Mucosa of stomach (tissue), 1 donor: ENCODE results near the gene NUMBL.
"Not testable (repeated sequence)": the region's sequence is repeated elsewhere in the genome, so short reads cannot be mapped to it uniquely, and the experiment has no call there.

Experiments
- H3K27me3 ChIP-seq: one replicate; pipeline ENCODE4 v1.7.0; 2013; ENCODE audit warnings: mild to moderate bottlenecking, low read length; ENCODE audit not compliant: control insufficient read depth, insufficient read depth
- H3K36me3 ChIP-seq: one replicate; pipeline ENCODE4 v1.7.0; 2013; ENCODE audit warnings: low read length; ENCODE audit not compliant: control insufficient read depth, insufficient read depth
- H3K4me1 ChIP-seq: one replicate; pipeline ENCODE4 v1.7.0; 2013; ENCODE audit warnings: mild to moderate bottlenecking, low read length; ENCODE audit not compliant: control insufficient read depth, insufficient read depth
- H3K4me3 ChIP-seq: one replicate; pipeline ENCODE4 v1.7.0; 2013; ENCODE audit warnings: low read length
- H3K9ac ChIP-seq: one replicate; pipeline ENCODE4 v1.7.0; 2013; ENCODE audit warnings: mild to moderate bottlenecking, low read length, moderate library complexity
- H3K9me3 ChIP-seq: one replicate; pipeline ENCODE4 v1.7.0; 2013; ENCODE audit warnings: mild to moderate bottlenecking, low read length, moderate library complexity; ENCODE audit not compliant: control insufficient read depth
- donor health status: Pancreatic carcinoma.

Gene NUMBL

DNA sequence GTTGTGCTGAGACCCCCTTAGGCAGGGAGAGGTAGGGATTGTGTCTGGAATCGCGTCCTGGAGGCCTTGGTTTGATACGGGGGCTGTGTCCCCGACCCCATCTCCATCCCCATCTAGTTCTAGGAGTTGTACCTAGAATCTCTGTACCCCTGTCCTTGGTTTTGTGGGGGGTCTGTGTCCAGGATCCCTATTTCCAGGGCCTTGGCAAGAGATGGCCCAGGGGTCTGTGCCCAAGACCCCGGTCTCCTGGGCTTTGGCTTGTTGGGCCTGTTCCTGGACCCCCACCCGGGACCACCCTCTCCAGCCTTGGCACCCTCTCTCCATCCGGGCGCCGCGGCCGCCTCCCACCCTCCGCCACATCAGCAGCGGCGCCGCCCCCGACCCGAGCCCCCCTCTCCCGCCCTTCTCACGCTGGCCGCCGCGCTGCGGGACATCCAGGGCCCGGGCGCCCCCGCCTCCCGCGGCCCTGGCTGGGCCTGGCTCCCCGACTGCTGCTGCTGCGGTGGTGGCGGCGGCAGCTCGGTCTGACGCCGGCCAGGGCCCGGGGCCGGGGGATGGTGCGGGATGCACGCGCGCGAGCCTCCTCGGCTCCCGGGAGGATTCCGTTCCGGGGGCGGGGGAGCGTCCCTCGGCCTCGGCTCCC, at the start of gene NUMBL:
Gene NUMBL (minus strand): TSS at position 602 of the 643 bp plus-strand sequence. CDS start 168 bp downstream, at position 434.
- peak within 1 kb of the TSS; percentile 53 for H3K9ac ChIP-seq
- peaks cover 31% of the 10 kb centered on the region for H3K4me1 ChIP-seq
- no peaks in the 10 kb centered on the region for H3K9me3 ChIP-seq
- H3K27me3 ChIP-seq: no peaks in the 10 kb centered on the region
- peak within 1 kb of the TSS; percentile 52 for H3K4me3 ChIP-seq
- no peaks in the 10 kb centered on the region for H3K36me3 ChIP-seq

- peaks cover 14% of the 10 kb centered on the region for H3K36me3 ChIP-seq
These were observed 48.8 kb upstream of the NUMBL start for GRCh38 chr19:40739030-40739839.

DNA sequence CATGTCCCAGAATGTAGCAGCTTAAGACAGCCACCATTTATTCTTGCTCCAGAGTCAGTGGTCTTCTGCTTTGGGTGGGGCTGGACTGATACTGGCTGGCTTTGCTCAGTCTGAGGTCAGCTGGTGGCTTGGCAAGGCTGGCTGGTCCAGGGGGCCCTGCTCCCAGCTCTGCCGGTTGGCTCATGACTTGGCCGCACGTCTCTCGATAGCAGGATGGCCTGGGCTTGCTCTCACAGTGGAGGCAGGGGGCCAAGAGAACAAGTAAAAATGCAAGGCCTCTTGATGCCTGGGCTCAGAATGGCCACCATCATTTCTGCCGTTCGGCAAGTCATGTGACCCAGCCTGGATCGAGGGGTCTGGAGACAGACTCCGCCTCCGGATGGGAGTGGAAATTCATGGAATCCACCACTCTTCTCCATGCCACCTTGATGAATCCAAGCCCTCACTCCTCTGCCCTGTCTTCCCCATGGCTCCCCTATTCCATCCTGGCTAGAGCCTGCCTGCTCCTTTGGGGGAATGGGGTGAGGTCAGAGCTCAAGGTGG, 46.7 kb upstream of the NUMBL start:
- Histone ChIP-seq H3K9ac (no peak overlapping the region), H3K4me3 (no peak overlapping the region)

More at GRCh38 chr19:40739030-40739839, 48.8 kb upstream of the NUMBL start:
- no peaks in the 10 kb centered on the region for H3K9me3 ChIP-seq
- H3K4me3 ChIP-seq: no peak overlapping the region
- peaks cover 16% of the 10 kb centered on the region for H3K4me1 ChIP-seq
- no peak overlapping the region for H3K9ac ChIP-seq
- no peaks in the 10 kb centered on the region for H3K27me3 ChIP-seq

DNA sequence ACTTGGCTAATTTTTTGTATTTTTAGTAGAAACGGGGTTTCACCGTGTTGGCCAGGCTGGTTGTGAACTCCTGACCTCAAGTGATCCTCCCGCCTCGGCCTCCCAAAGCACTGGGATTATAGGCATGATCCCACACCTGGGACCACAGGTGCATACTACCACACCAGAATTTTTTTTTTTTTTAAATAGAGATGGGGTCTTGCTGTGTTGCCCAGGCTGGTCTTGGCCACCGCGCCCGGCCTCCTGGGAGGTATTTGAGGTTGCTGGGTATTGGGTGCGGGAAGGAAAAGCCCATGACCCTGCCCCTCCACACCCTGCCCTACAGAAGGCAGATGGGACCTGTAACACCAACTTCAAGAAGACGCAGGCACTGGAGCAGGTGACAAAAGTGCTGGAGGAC, 46.2 kb upstream of the NUMBL start:
- H3K27me3 ChIP-seq: no peaks in the 10 kb centered on the region
- peaks cover 16% of the 10 kb centered on the region for H3K4me1 ChIP-seq
- peaks cover 14% of the 10 kb centered on the region for H3K36me3 ChIP-seq
- H3K9me3 ChIP-seq: no peaks in the 10 kb centered on the region
- H3K4me3 ChIP-seq: no peak overlapping the region
- no peak overlapping the region for H3K9ac ChIP-seq

More for the DNA sequence above, 46.7 kb upstream of the NUMBL start:
- H3K9me3 ChIP-seq: no peaks in the 10 kb centered on the region
- H3K4me1 ChIP-seq: peaks cover 16% of the 10 kb centered on the region
- peaks cover 14% of the 10 kb centered on the region for H3K36me3 ChIP-seq
- H3K27me3 ChIP-seq: no peaks in the 10 kb centered on the region

DNA sequence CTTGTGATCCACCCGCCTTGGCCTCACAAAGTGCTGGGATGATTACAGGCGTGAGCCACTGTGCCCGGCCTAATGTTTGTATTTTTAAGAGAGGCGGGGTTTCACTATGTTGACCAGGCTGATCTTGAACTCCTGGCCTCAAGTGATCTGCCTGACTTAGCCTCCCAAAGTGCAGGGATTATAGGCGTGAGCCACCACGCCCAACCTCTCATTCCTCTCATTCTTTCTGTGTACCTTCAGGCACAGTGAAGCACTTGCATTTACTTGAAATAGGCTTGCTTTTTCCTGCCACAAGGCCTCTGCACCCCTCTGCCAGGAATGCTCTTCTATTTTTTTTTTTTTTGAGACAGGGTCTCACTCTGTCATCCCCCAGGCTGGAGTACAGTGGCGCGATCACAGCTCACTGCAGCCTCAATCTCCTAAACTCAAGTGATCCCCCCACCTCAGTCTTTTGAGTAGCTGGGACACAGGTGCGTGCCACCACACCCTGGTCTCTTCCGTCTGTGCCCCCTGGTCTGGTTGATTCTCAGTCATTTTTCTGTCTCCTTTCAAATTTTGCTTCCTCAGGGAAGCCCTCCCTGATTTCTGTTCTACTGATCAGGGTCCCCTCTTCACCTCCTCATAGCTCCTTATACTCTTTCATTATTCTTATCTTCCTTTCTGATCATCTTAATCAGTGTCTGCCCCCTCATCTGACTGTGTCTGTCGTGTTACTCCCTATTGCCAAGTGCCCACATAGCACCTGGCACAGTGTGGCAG, 44.7 kb upstream of the NUMBL start:
- H3K4me3 ChIP-seq: no peak overlapping the region
- no peak overlapping the region for H3K9ac ChIP-seq
- H3K4me1 ChIP-seq: peaks cover 16% of the 10 kb centered on the region
- no peaks in the 10 kb centered on the region for H3K27me3 ChIP-seq
- no peaks in the 10 kb centered on the region for H3K9me3 ChIP-seq
- peaks cover 19% of the 10 kb centered on the region for H3K36me3 ChIP-seq

DNA sequence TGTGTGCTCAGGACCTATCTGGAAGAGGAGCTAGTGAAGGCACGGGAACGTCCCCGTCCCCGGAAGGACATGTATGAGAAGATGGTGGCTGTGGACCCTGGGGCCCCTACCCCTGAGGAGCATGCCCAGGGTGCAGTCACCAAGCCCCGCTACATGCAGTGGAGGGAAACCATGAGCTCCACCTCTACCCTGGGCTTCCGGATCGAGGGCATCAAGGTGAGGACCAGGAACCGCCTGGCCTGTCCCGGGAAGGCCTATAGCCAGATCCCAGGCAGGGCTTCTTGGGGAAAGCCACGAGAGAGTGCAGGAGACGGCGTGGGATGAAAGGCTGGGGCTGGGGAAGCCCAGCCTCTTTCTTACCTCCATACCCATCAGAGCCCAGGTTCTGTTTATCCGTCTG, 42.7 kb upstream of the NUMBL start:
- Histone ChIP-seq H3K4me1 (peaks cover 16% of the 10 kb centered on the region), H3K9me3 (no peaks in the 10 kb centered on the region), H3K9ac (no peak overlapping the region), H3K27me3 (no peaks in the 10 kb centered on the region), H3K4me3 (no peak overlapping the region), H3K36me3 (peaks cover 19% of the 10 kb centered on the region)

GRCh38 chr19:40732304-40732703, 41.9 kb upstream of the NUMBL start:
- Histone ChIP-seq H3K4me1 (peaks cover 16% of the 10 kb centered on the region), H3K36me3 (peaks cover 15% of the 10 kb centered on the region)
- H3K4me3 ChIP-seq, H3K9me3 ChIP-seq, H3K9ac ChIP-seq, H3K27me3 ChIP-seq: not testable (repeated sequence)

DNA sequence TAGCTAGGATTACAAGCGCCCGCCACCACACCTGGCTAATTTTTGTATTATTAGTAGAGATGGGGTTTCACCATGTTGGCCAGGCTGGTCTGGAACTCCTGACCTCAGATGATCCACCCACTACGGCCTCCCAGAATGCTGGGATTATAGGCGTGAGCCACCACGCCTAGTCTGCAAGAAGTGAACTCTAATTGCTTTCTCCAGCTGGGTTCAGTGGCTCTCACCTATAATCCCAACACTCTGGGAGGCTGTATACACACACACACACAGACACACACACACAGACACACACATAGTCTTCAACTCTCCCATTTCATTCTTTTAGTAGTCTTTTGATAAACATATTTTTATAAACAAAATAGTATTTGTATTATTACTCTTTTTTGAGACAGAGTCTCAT, 39.6 kb upstream of the NUMBL start:
- H3K36me3 ChIP-seq, H3K9ac ChIP-seq, H3K4me3 ChIP-seq, H3K9me3 ChIP-seq, H3K4me1 ChIP-seq, H3K27me3 ChIP-seq: not testable (repeated sequence)

DNA sequence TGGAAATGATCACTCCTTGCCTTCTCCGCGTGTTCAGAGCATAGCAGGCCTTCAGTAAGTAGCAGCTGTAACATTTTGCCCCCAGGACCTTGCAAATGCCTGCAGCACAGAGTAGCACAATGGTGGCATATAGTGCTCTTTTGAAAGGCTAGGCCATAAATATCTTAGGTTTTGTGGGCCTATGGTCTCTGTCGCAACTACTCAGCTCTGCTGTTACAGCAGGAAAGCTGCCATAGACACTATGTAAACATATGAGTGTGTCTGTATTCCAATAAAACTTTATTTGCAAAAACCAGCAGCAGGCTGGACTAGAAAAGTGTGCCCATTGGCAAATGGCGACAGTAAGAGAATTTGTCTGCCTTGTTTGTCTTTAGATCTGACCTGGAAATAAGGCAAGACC, 35.8 kb upstream of the NUMBL start:
- Histone ChIP-seq H3K27me3 (no peaks in the 10 kb centered on the region), H3K4me1 (peaks cover 6% of the 10 kb centered on the region), H3K36me3 (peaks cover 4% of the 10 kb centered on the region), H3K9ac (no peak overlapping the region), H3K4me3 (no peak overlapping the region), H3K9me3 (no peaks in the 10 kb centered on the region)

GRCh38 chr19:40724855-40725254, 34.4 kb upstream of the NUMBL start:
- H3K4me1 ChIP-seq: peaks cover 20% of the 10 kb centered on the region
- no peaks in the 10 kb centered on the region for H3K9me3 ChIP-seq
- no peaks in the 10 kb centered on the region for H3K36me3 ChIP-seq
- no peak overlapping the region for H3K9ac ChIP-seq
- H3K27me3 ChIP-seq: no peaks in the 10 kb centered on the region
- no peak overlapping the region for H3K4me3 ChIP-seq

DNA sequence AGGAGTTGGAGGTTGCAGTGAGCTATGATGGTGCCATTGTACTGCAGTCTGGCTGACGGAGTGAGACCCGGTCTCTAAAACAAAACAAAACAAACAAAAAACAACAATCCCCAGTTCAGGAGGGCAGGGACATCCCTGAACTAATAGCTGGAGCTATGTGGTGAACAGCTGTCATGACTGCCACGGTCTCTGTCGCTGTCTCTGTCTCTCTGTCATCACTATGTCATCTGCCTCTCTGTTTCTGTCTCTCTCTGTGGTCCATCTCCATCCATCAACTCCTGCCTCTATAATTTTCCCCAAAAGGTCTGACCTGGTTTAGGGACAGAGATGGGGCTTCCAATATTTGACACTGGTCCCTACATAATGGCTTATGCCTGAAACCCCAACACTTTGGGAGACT, 33.9 kb upstream of the NUMBL start:
- H3K4me1 ChIP-seq: peaks cover 25% of the 10 kb centered on the region
- H3K4me3 ChIP-seq: no peak overlapping the region
- no peaks in the 10 kb centered on the region for H3K36me3 ChIP-seq
- no peaks in the 10 kb centered on the region for H3K9me3 ChIP-seq
- H3K27me3 ChIP-seq: no peaks in the 10 kb centered on the region
- no peak overlapping the region for H3K9ac ChIP-seq
